Left colon (tissue), 2 donors: ENCODE measurements around the gene ZDHHC1. TPM values are rescaled to one million over a fixed set of nuclear protein-coding genes. Genes with fewer than 3 reads are reported as not detected.
"Not testable (repeated sequence)": the region's sequence is repeated elsewhere in the genome, so short reads cannot be mapped to it uniquely, and the experiment has no call there.

ENCODE experiments used
- ATAC-seq: fragments of 200-7000 bp; cut with Tn5 transposase; one replicate; pipeline ENCODE4 v1.9.1; 2020; ENCODE audit warnings: mild to moderate bottlenecking, moderate library complexity
- DNase-seq, 2 donors: peaks; one replicate each; pipeline ENCODE4 v3.0.0-alpha.2; 2020
- intact Hi-C, 2 donors: fragments of 100-400 bp; cut with DNase I in 1 of 2; cut with micrococcal nuclease in 1 of 2; formaldehyde crosslinking; loops; one replicate each; pipeline versions ENCODE4 v1.11.2 to v1.14.0; 2022; cut with DNase I, micrococcal nuclease
- total RNA-seq, 2 donors: library from RNA; stranded (reverse); fragmentation: NEBNext Ultra II Directional; extraction: Animal tissue kit (Norgen Biotek cat#: 25700); gene quantifications; one replicate each; pipeline ENCODE4 v1.2.1, GENCODE V29; 2021
- donor health status: DM: no; HTN: no; CAD: no.
- donor health status: DM: yes; HTN: yes; CAD: no.

ZDHHC1 gene
- total RNA-seq, 2 donors from 2014 or later, result 10.7 to 12.5 TPM

- no peak for ATAC-seq
- intact Hi-C loops, result no loop called here
These were observed 4.8 kb upstream of the ZDHHC1 start for GRCh38 chr16:67421030-67421429.

GRCh38 chr16:67419931-67420330 is 3.7 kb upstream of the ZDHHC1 start:
- intact Hi-C loops, result no loop called here
- DNase-seq (no peak), ATAC-seq (no peak)

More at GRCh38 chr16:67421030-67421429, 4.8 kb upstream of the ZDHHC1 start:
- no peak for DNase-seq

DNA sequence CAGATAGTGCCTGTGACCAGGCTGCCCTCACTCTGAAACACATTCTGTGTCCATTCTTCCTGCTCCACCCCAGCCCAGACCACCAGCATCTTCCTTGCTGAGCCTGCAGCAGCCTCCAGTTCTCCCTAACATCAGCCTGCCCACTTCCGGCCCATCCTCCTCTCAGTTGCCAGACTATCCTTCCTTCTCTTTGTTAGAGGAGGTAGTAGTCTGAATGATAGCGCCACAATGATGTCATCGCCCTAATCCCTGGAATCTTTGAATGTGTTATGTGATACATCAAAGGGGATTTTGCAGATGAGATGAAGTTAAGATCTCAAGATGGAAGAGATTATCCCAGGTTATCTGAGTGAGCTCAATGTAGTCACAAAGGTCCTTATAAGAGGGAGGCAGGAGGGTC is 3.2 kb upstream of the ZDHHC1 start:
- ATAC-seq (no peak), DNase-seq (no peak)
- intact Hi-C loops, result no loop called here

- intact Hi-C loops, result no loop called here
- DNase-seq (no peak), ATAC-seq (no peak)
These were observed 1.2 kb upstream of the ZDHHC1 start for GRCh38 chr16:67417333-67418061.

DNA sequence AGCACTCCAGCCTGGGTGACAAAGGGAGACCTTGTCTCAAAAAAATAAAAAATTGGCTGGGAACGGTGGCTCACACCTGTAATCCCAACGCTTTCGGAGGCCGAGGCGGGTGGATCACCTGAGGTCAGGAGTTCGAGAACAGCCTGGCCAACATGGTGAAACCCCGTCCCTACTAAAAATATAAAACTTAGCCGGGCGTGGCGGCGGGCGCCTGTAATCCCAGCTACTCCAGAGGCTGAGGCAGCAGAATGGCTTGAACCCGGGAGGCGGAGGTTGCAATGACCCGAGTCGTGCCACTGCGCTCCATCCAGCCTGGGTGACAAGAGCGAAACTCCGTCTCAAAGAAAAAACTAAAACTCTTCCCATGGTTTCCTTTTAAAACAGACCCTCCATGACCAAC is 856 bp downstream of the ZDHHC1 start:
- DNase-seq, ATAC-seq, intact Hi-C loops: not testable (repeated sequence)

DNA sequence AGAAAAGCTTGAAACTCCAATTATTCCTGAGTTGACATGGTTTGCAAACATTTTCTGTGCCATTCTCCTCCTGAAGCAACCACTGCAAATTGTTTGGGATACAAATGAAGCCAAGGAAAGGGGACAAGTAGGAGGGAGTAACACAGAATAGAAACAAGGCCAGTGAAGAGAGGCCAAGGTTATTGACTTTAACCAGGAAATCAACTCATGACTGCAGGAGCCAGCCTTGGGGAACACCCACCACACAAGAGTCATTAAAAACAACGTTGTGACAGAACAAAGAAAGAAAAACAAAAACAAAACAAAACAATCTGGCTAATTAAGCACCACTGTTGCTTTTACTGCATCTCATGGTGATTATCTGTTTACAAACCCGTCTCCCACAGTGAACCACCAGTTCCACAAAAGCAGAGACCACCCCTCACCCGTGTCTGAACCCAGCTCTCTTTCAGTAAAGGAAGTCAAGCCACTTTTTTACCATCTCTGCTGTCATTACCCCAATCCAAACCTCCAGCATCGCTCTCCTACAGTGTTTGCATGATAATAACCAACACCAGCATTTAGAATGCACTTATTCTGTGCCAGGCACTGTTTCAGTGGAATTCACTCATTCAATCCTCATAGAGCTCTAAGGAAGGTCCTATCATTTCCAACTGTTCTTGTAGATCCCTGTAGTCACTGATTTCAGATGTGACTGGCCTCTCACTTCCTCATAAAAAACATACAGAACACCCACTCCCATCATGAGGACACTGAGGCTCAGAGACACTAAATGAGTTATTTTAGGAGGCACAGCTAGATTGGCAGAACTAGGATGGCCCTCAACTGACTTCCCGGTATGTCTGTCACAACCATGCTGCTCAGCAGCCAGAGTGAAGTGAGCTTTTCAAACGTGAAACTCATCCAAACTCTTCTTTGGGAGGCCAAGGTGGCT is 2.0 kb downstream of the ZDHHC1 start:
- DNase-seq (no peak), ATAC-seq (peak; percentile 65)
- intact Hi-C loops, result no loop called here

DNA sequence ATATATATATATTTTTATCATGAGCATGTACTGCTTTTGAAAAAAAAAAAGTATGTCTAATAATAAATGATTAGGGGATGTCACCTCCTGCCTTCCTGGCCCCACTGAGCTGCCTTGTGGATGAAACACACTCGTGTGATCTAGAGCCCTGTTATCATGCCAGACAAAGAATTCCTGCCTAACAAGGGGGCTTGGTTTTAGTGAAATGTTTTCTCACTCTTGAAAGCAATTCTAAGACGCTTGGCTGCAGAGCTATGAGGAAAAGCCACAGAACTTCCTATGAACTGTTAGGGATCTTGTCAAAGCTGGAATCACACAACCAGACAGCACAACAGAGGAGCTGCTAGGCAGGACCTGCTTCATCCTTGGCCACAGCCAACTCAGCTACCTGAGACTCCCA is 4.0 kb downstream of the ZDHHC1 start:
- intact Hi-C loops, result no loop called here
- no peak for ATAC-seq
- DNase-seq, result no peak

DNA sequence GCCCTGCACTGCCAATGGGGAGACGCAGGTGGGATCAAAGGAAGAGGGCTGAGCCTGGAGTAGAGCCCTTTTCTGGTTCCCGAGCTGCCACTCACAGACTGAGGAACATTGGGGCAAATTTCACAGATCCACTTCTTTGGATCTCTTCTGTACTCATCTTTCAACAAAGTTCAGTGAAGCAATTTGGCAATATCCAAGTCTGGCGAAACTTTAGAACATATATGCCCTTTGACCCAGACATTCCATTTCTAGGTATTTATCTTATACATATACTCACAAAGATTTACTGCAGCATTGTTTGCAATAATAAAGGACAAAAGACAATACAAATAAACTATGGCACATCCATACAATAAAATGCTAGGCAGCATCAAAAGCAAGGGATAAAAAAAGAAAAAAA is 4.9 kb downstream of the ZDHHC1 start:
- intact Hi-C loops, result no loop called here
- ATAC-seq (no peak), DNase-seq (no peak)

GRCh38 chr16:67409631-67410030 is 6.6 kb downstream of the ZDHHC1 start:
- intact Hi-C loops, result no loop called here
- ATAC-seq, result no peak

DNA sequence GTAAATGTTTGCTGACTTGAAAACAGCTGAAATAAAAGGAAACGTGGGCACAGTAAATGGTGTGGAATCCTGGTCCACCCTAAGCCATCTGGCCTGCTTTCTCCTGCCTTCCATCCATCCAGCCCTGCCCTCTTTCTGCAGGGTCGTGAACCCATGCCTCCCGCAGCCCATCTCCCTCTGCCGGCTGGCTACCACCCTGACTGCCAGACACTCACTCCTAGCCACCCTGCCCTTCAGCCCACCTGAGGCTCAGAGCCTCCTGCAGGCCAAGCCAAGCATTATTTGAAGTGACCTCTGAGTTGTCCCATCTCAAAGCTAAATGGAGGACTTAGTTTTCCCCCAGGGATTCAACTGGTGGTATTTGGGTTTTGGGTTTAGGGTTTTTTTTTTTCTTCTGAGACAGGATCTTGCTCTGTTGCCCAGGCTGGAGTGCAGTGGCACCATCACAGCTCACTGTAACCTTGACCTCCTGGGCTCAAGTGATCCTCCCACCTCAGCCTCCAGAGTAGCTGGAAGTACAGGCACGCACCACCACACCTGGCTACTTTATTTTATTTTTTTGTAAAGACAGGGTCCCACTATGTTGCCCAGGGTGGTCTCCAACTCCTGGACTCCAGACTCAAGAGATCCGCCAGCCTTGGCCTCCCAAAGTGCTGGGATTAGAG is 8.4 kb downstream of the ZDHHC1 start:
- intact Hi-C loops, result no loop called here
- no peak for ATAC-seq

More at GRCh38 chr16:67409631-67410030, 6.6 kb downstream of the ZDHHC1 start:
- DNase-seq, result no peak

GRCh38 chr16:67407176-67407787 is 9.0 kb downstream of the ZDHHC1 start:
- no peak for ATAC-seq
- no peak for DNase-seq
- intact Hi-C loops, result no loop called here

More for the DNA sequence above, 8.4 kb downstream of the ZDHHC1 start:
- no peak for DNase-seq

- intact Hi-C loops, result no loop called here
- DNase-seq (no peak), ATAC-seq (no peak)
These were observed 9.9 kb downstream of the ZDHHC1 start for GRCh38 chr16:67406111-67406971.

GRCh38 chr16:67405336-67405735 is 10.9 kb downstream of the ZDHHC1 start:
- no peak for ATAC-seq
- intact Hi-C loops, result no loop called here

GRCh38 chr16:67404740-67405226 is 11.5 kb downstream of the ZDHHC1 start:
- DNase-seq, result peak; percentile 75 to 89
- ATAC-seq, result peak; percentile 95
- intact Hi-C loops, result no loop called here

More at GRCh38 chr16:67405336-67405735, 10.9 kb downstream of the ZDHHC1 start:
- no peak for DNase-seq

DNA sequence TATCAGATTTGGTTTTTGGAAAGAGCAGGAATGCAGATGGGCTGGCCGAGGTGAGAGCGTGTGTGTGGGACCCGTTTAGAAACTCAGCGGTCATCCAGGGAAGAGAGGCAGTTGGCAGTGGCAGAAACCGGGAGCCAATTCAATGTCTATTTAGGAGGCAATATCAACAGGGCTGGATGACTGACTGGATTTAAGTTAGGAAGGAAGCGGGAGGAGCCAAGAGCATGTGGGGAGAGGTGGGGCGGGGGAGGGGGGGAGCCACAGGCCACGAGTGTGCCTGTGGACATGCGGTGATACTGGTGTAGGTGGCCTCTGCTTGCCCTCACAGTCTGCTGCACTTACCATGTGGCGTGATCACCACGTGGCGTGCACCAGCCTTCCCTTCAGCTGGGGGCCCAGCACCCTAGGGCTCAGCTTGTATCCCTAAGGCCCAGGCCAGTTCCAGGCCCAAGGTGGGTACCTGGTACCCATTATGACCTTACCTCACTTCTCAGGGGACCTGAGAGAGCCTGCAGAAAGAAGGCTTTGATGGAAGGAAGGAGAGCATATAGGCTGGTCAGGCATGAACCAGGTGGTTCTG is 12.2 kb downstream of the ZDHHC1 start:
- ATAC-seq, result peak; percentile 3
- no peak for DNase-seq
- intact Hi-C loops, result no loop called here

- intact Hi-C loops, result no loop called here
- no peak for ATAC-seq
- DNase-seq, result no peak
These were observed 15.4 kb downstream of the ZDHHC1 start for GRCh38 chr16:67400901-67401300.
